HG02571 (cell line): ENCODE data around the gene BLID.

Experiments
- ATAC-seq: cut with Tn5 transposase; IDR thresholded peaks from one replicate; pipeline ENCODE4 v1.9.1; 2021; ENCODE audit warnings: mild to moderate bottlenecking, moderate library complexity; ENCODE audit not compliant: unreplicated experiment

The BLID gene

GRCh38 chr11:122107045-122107444 lies 9.0 kb downstream of the BLID start:
- ATAC-seq = no peak

- ATAC-seq = no peak
Measured at GRCh38 chr11:122105044-122105758, 10.8 kb downstream of the BLID start.

DNA sequence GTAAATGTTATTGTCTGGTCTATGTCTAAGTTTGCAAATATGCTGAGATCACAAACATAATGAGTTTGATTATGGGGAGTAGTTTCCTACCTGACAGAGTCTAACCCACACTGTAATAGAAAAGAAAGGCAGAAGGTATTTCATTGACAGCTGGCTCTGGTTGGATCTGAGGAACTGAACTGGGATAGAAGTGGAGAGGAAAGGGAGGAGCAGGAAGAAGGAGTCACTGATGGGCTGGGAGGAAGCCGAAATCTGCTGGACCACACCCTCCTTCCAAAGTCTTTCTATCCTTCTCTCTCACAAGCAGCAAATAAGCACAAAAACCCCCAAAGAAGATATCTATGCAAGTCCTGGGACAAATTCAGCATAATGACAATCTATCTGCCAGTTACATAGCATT lies 11.7 kb downstream of the BLID start:
- ATAC-seq = no peak

DNA sequence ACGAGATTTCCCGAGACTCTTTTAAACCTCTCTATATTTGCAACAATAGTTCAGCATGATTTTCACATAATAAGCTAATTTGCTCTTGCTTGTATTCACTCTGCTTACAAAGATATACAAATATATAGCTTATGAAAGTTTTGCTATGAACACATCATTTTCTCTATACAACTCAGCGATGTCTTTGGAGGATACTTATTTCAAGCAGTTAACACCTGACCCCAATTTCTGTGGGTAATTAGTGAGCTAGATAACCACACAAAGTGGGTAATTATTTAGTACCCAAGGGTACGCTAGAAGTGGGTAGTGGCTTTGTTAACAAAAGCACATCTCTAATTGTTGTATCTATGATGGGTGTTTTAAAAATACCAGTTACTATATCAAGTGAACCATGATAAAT lies 12.3 kb downstream of the BLID start:
- no peak for ATAC-seq

DNA sequence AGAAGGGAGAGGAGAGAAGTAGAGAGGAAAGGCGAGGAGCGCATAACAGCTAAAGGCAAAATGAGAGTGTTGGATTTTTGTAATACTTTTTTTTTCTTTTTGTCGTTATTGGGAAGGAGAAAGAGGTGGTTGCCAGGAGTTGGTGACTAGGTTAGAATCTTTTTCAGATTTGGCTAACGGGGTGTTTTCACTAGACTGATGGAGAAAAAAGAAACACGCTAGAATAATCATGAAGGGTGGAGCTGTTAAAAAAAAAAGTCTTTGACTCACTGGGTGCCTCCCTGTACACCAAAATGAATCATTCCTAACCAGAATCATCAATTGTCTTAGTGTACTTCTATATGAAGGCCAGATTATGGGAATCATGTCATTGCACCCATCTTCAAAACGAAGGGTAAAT lies 12.7 kb downstream of the BLID start:
- no peak for ATAC-seq

DNA sequence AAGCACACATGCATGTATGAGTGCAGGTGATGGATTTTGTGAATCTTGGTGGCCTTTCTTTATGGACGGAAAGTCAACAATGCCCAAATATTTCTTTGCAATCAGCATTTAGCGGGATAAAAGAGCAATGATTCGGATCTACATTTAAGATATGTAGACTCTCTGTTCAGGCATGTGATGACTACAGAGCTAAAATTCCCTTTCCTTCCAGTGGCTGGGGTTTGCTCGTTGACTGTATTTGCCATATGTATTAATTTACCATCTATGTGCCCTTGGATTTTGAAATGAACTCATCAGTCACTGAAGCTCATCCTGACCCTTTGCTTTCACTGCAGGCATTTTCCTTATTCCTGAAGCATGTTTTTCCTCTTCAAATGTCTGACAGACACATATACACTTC lies 13.6 kb downstream of the BLID start:
- no peak for ATAC-seq

- ATAC-seq = no peak
Measured at GRCh38 chr11:122101625-122102291, 14.3 kb downstream of the BLID start.

DNA sequence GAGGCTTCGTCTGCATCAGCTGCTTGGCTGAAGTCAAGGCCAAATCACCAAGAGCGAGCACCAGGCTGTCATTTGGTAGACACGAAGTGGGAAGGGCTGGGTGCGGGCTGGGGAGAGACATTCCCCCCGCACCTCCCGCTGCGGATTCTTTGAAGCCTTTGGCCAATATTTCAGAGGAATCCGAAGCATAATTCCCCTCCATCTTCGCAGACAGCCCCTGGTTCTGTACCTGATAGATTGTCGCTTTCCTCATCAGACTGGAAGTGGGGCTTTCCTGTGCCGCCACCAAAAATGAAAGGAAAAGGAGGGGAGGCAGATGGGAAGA lies 15.3 kb downstream of the BLID start:
- ATAC-seq = no peak

- ATAC-seq = no peak
Measured at GRCh38 chr11:122100037-122100755, 15.8 kb downstream of the BLID start.

GRCh38 chr11:122099374-122100036 lies 16.5 kb downstream of the BLID start:
- ATAC-seq = no peak

DNA sequence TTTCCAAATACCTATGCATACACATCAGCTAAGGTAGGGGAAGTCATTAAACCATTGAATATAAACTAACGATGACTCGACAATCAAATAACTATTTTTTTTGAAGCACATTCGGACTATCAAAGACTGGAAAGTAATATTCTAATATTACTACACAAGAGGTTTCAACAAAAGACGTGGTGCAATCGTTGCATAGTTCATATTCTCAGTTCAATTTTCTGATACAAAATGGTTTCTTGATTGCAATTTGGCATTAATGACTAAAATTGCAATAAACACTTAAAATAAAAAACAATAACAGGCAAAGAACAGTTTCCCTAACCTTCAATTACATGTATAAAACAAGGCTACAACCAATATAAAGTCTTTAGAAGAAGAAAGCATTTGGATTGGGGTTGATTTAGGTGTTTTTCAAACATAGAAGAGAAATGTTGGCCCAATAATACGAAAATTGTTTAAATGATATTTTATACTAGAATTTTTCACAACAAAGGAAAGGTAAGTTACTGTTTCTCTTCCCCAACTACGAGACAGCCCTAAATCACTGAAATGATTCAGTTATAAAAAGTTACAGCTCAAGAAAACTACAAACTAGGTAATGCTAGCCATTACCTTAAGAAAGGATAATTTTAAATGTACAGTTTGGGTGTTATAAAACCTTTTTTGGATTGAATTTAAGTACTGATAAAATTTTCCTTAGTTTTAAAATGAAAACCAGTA lies 17.6 kb downstream of the BLID start:
- no peak for ATAC-seq

GRCh38 chr11:122097419-122098001 lies 18.5 kb downstream of the BLID start:
- ATAC-seq = no peak

- no peak for ATAC-seq
Measured at GRCh38 chr11:122096272-122097112, 19.5 kb downstream of the BLID start.

DNA sequence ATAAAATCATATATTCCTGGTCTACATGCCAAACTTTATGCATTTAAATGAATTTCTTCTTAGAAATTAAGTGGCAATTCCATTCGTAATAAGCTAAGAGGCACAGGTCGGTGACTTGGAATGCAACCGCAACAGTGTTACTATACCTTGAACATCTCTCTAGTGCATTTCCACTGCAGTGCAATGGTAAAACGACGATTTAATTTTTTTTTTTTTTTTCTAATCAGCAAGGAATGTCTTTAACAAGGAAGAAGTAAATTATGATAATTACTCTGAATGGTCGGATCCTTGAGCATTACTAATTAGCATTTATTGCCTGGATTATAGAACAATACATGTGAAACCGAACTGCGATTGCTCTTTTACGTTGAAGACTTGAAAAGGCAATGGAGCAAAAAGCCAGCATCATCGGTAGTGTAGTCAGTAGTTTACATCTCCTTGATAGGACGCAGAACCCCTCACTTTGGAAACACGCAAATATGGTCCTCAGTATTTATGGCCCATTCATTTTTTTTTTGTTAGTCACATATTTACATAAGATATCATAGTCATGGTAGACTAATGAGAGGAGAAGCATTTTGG lies 20.2 kb downstream of the BLID start:
- ATAC-seq = no peak

DNA sequence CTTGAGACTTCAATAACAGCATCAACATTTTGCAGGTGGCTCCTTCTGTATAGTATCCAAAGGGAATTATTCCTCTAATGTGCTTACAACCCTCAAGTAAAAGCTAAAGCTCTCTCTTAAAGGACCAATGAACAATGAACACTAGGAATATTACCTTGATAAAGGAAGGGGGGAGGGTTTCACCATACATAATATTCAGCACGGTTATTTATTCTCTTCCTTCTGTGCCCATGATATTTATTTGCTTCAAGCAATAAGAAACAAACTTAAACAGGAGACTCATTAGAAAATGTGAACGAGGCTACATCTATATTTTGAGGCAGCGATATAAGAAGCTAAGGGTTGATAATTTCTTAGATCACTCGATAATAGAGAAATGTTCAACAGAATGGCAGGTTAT lies 21.2 kb downstream of the BLID start:
- no peak for ATAC-seq

GRCh38 chr11:122093731-122094275 lies 22.2 kb downstream of the BLID start:
- ATAC-seq = no peak

DNA sequence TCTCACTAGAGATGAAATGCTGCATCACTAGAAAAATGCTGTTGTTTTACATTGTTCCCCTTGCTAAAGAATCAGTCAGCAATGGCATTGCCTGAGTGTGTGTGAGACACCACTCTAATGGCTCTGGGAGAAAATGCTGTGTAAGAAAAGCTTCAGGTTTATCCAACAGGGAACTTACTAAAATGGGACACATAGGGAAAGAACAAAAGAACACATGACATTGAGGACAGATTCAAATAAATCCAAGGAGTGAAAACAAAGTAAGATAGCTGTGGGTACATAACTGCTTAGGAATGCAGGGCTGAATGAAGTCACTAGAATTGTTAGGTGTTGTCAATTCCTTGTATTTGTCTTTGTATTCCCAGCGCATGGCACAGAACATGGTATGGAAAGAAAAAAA lies 24.2 kb downstream of the BLID start:
- ATAC-seq = no peak

DNA sequence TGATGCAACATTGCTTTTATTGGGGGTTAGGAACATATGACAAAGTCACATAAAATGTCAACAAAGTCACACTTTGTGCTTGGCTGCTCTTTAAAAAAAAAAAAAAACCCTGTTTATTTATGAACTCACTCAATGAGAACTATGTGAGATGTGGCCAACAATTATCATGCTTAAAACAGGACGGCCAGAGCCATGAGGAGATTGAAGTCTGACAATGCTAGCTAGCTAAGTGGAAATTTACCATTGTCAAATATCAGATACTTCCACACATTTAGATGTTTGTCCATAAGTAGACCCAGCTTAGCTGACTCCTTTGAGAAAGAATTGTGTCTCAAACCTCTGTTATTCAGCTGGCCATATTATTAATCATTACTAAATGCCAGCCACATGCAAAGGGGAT lies 26.9 kb downstream of the BLID start:
- no peak for ATAC-seq

GRCh38 chr11:122085712-122086111 lies 30.3 kb downstream of the BLID start:
- ATAC-seq = no peak
